K562 (cell line): ENCODE measurements around the gene PMVK. TPM values are rescaled to one million over a fixed set of nuclear protein-coding genes. Genes with fewer than 3 reads are reported as not detected.

Experiments
- C11orf30 ChIP-seq: fragments of 450-650 bp; IDR thresholded peaks from 2 replicates; pipeline ENCODE4 v1.6.1; 2016; ENCODE audit warnings: low read depth, mild to moderate bottlenecking
- ESRRA ChIP-seq: fragments of 450-650 bp; IDR thresholded peaks from 2 replicates; pipeline ENCODE4 v1.6.1; 2014; ENCODE audit warnings: low read depth, mild to moderate bottlenecking, moderate library complexity, borderline replicate concordance
- ETS1 ChIP-seq: conservative IDR thresholded peaks from 2 replicates; pipeline ENCODE4 v1.6.1; 2011; ENCODE audit warnings: low read depth, mild to moderate bottlenecking, low read length; ENCODE audit not compliant: control insufficient read depth
- ILF3 ChIP-seq: fragments of 450-650 bp; IDR thresholded peaks from 2 replicates; pipeline ENCODE4 v1.6.1; 2018; ENCODE audit warnings: antibody characterized with exemption, mild to moderate bottlenecking, moderate library complexity, borderline replicate concordance
- MAZ ChIP-seq, 2 experiments: fragments of 450-650 bp in 1 of 2; sonication (generic) in 1 of 2; formaldehyde crosslinking; IDR thresholded peaks in 1 of 2; conservative IDR thresholded peaks in 1 of 2; 2 replicates each; pipeline versions ENCODE4 v1.4.0 to v1.5.0; 2020; ENCODE audit warnings: mild to moderate bottlenecking in 1 of 2, missing genetic modification reagents in 1 of 2
- MCM3 ChIP-seq: fragments of 450-650 bp; IDR thresholded peaks from 2 replicates; pipeline ENCODE4 v1.6.1; 2016
- NFATC3 ChIP-seq: fragments of 450-650 bp; IDR thresholded peaks from 2 replicates; pipeline ENCODE4 v1.6.1; 2017; ENCODE audit warnings: mild to moderate bottlenecking
- NRF1 ChIP-seq, 2 experiments: fragments of 450-650 bp; IDR thresholded peaks in 1 of 2; conservative IDR thresholded peaks in 1 of 2; 2 replicates each; pipeline ENCODE4 v1.6.1; 2014; ENCODE audit warnings: mild to moderate bottlenecking in 2 of 2
- PTBP1 ChIP-seq: fragments of 200-400 bp; formaldehyde crosslinking; IDR thresholded peaks from 2 replicates; pipeline ENCODE4 v1.6.1; 2017; ENCODE audit warnings: low read depth, low read length
- RBFOX2 ChIP-seq: fragments of 200-400 bp; formaldehyde crosslinking; IDR thresholded peaks from 2 replicates; pipeline ENCODE4 v1.6.1; 2017; ENCODE audit warnings: low read depth, mild to moderate bottlenecking, low read length, moderate library complexity
- SMAD3 ChIP-seq: fragments of 450-650 bp; formaldehyde crosslinking; conservative IDR thresholded peaks from 2 replicates; pipeline ENCODE4 v1.4.0; 2020; ENCODE audit warnings: mild to moderate bottlenecking
- TAF7 ChIP-seq: fragments of 450-650 bp; IDR thresholded peaks from 2 replicates; pipeline ENCODE4 v1.6.1; 2016; ENCODE audit warnings: missing genetic modification characterization, missing compliant biosample characterization
- ZC3H4 ChIP-seq: sonication (generic); formaldehyde crosslinking; IDR thresholded peaks from 2 replicates; pipeline ENCODE4 v1.9.0; 2021; ENCODE audit warnings: missing genetic modification reagents, borderline replicate concordance
- ZFP30 ChIP-seq: fragments of 250-450 bp; sonication (Bioruptor Pico); IDR thresholded peaks from 2 replicates; pipeline ENCODE4 v1.8.0; 2022; ENCODE audit warnings: moderate library complexity, mild to moderate bottlenecking, inconsistent platforms, borderline replicate concordance
- ZNF280A ChIP-seq: fragments of 450-650 bp; IDR thresholded peaks from 2 replicates; pipeline ENCODE4 v1.6.1; 2018; ENCODE audit warnings: mild to moderate bottlenecking, low read depth; ENCODE audit not compliant: partially characterized antibody
- ZNF280B ChIP-seq: fragments of 250-450 bp; sonication (Bioruptor Pico); IDR thresholded peaks from 2 replicates; pipeline ENCODE4 v1.5.1; 2021; ENCODE audit warnings: mild to moderate bottlenecking
- polyA plus RNA-seq, 8 experiments: library from polyadenylated mRNA; depleted of rRNA in 4 of 8; stranded (reverse) in 5 of 8; unstranded in 3 of 8; fragments of >200 nt; fragmentation: Nextera tagmentation in 2 of 8; fragmentation: Illumina TruSeq in 1 of 8; extraction: Ambion mirVana in 2 of 8; extraction: Trizol in 1 of 8; gene quantifications; 2 replicates each; pipeline versions ENCODE4 v1.2.1 to v1.2.3, GENCODE V29; 2011 to 2014; ENCODE audit warnings: inconsistent platforms in 1 of 8, missing spikeins in 1 of 8
- total RNA-seq, 7 experiments: library from RNA; depleted of rRNA in 6 of 7; stranded (reverse); fragments of >200 nt in 6 of 7; fragmentation: Illumina TruSeq in 2 of 7; extraction: Trizol in 2 of 7; gene quantifications; 2 replicates each; pipeline versions ENCODE4 v1.2.1 to v1.2.3, GENCODE V29; 2011 to 2021; ENCODE audit warnings: low replicate concordance in 1 of 7
- TF ChIP-seq, protein P1 (sequence below): fragments of 450-650 bp; IDR thresholded peaks from 2 replicates; pipeline ENCODE4 v1.6.1; 2016; ENCODE audit warnings: borderline replicate concordance

Gene PMVK
- total and polyA plus RNA-seq, 9 of the 15 experiments (the other 6 are each of a cell fraction or from before 2014, with no cell fraction given) = 1.1 to 15.3 (median 6.3) TPM

- TF ChIP-seq NFATC3 (no peak), ZNF280A (no peak), ZNF280B (CRISPR knock-in tag) (0 out of 2 replicates have a peak, but pooled peaks have one; percentile 50), MCM3 (no peak), TAF7 (tag) (no peak), ZFP30 (CRISPR knock-in tag) (no peak), NRF1 (conservative IDR thresholded peaks at IDR 0.05 in 1 of 2, IDR thresholded peaks at IDR 0.05 in 1 of 2) (peak; percentile 80 to 83), PTBP1 (0 out of 2 replicates have a peak, but pooled peaks have one; percentile 34), ILF3 (peak; percentile 94; the same call in 1 of the 2 replicates), RBFOX2 (peak; percentile 92), C11orf30 (peak; percentile 86), ZC3H4 (CRISPR knock-in tag) (no peak), SMAD3 (CRISPR knock-in tag) (no peak), ETS1 (0 out of 2 replicates have a peak, but pooled peaks have one; percentile 4), MAZ (CRISPR knock-in tag; conservative IDR thresholded peaks at IDR 0.05 in 1 of 2, IDR thresholded peaks at IDR 0.05 in 1 of 2) (peak; percentile 95 to 97), ESRRA (peak; percentile 61; the same call in 1 of the 2 replicates)
- TF ChIP-seq, protein P1, sequence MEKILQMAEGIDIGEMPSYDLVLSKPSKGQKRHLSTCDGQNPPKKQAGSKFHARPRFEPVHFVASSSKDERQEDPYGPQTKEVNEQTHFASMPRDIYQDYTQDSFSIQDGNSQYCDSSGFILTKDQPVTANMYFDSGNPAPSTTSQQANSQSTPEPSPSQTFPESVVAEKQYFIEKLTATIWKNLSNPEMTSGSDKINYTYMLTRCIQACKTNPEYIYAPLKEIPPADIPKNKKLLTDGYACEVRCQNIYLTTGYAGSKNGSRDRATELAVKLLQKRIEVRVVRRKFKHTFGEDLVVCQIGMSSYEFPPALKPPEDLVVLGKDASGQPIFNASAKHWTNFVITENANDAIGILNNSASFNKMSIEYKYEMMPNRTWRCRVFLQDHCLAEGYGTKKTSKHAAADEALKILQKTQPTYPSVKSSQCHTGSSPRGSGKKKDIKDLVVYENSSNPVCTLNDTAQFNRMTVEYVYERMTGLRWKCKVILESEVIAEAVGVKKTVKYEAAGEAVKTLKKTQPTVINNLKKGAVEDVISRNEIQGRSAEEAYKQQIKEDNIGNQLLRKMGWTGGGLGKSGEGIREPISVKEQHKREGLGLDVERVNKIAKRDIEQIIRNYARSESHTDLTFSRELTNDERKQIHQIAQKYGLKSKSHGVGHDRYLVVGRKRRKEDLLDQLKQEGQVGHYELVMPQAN = peak; percentile 72; the same call in 1 of the 2 replicates
These were observed 25.0 kb upstream of the PMVK start, which contains the start of gene PYGO2 (continued) for GRCh38 chr1:154961207-154962155.
